Keratinocyte (primary cell): ENCODE results near the gene ODF4. TPM values are rescaled to one million over a fixed set of nuclear protein-coding genes. Genes with fewer than 3 reads are reported as not detected.
"Not testable (repeated sequence)": the region's sequence is repeated elsewhere in the genome, so short reads cannot be mapped to it uniquely, and the experiment has no call there.

Source experiments
- DNase-seq: peaks from one replicate; pipeline ENCODE4 v3.0.0-alpha.2; 2011; ENCODE audit warnings: low read depth, missing footprints, low spot score
- FAIRE-seq: peaks from 2 replicates; lab custom pipeline; 2011; peaks lifted over from hg19 to GRCh38; lab: Jason Lieb, UNC
- H2AFZ ChIP-seq: 2 replicates; pipeline ENCODE4 v1.6.0; 2012; ENCODE audit warnings: low read length, control low read depth, inconsistent platforms; ENCODE audit not compliant: control insufficient read depth
- H3K27ac ChIP-seq: 2 replicates; pipeline ENCODE4 v1.5.1; 2011; ENCODE audit warnings: low read length; ENCODE audit not compliant: control insufficient read depth, insufficient read depth
- H3K27me3 ChIP-seq: 3 replicates; pipeline ENCODE4 v1.6.0; 2011; ENCODE audit warnings: low read length; ENCODE audit not compliant: control insufficient read depth, insufficient read depth; ENCODE audit errors: extremely low read depth
- H3K36me3 ChIP-seq, 2 experiments: 2 replicates in 1 of 2; 3 replicates in 1 of 2; pipeline ENCODE4 v1.5.1; 2011; ENCODE audit warnings: low read length in 2 of 2, mild to moderate bottlenecking in 1 of 2; ENCODE audit not compliant: control insufficient read depth in 2 of 2, insufficient read depth in 2 of 2; ENCODE audit errors: extremely low read depth in 1 of 2
- H3K4me1 ChIP-seq: 3 replicates; pipeline ENCODE4 v1.5.1; 2011; ENCODE audit warnings: low read length; ENCODE audit not compliant: control insufficient read depth, insufficient read depth; ENCODE audit errors: extremely low read depth
- H3K4me2 ChIP-seq: 3 replicates; pipeline ENCODE4 v1.6.0; 2011; ENCODE audit warnings: low read depth, low read length; ENCODE audit not compliant: control insufficient read depth, insufficient read depth; ENCODE audit errors: extremely low read depth
- H3K4me3 ChIP-seq, 3 experiments: fragments of 200-600 bp in 1 of 3; sonication (generic) in 1 of 3; 2 replicates in 2 of 3; 3 replicates in 1 of 3; pipeline ENCODE4 v1.5.1; 2011 to 2016; ENCODE audit warnings: low read length in 3 of 3, mild to moderate bottlenecking in 3 of 3, control low read depth in 2 of 3, inconsistent platforms in 1 of 3, low read depth in 1 of 3, mixed read lengths in 1 of 3, mixed run types in 1 of 3, moderate library complexity in 1 of 3; ENCODE audit not compliant: control insufficient read depth in 2 of 3, insufficient read depth in 2 of 3; ENCODE audit errors: extremely low read depth in 1 of 3
- H3K79me2 ChIP-seq: 2 replicates; pipeline ENCODE4 v1.6.0; 2012; ENCODE audit warnings: low read length; ENCODE audit not compliant: control insufficient read depth, insufficient read depth
- H3K9ac ChIP-seq: 3 replicates; pipeline ENCODE4 v1.6.0; 2011; ENCODE audit warnings: low read length; ENCODE audit not compliant: control insufficient read depth, insufficient read depth; ENCODE audit errors: extremely low read depth
- H3K9me1 ChIP-seq: 3 replicates; pipeline ENCODE4 v1.6.0; 2011; ENCODE audit warnings: low read length; ENCODE audit not compliant: control insufficient read depth, insufficient read depth; ENCODE audit errors: extremely low read depth
- H3K9me3 ChIP-seq: 2 replicates; pipeline ENCODE4 v1.5.1; 2012; ENCODE audit warnings: low read depth, low read length; ENCODE audit not compliant: control insufficient read depth
- H4K20me1 ChIP-seq: 3 replicates; pipeline ENCODE4 v1.6.0; 2011; ENCODE audit warnings: low read length; ENCODE audit not compliant: control insufficient read depth, insufficient read depth; ENCODE audit errors: extremely low read depth
- CTCF ChIP-seq, 3 experiments: IDR thresholded peaks in 1 of 3; conservative IDR thresholded peaks in 1 of 3; optimal IDR thresholded peaks in 1 of 3; 2 replicates in 2 of 3; 3 replicates in 1 of 3; pipeline versions ENCODE3 to v1.5.1; 2011; ENCODE audit warnings: low read length in 3 of 3, mild to moderate bottlenecking in 3 of 3, moderate library complexity in 2 of 3, control low read depth in 1 of 3, inconsistent platforms in 1 of 3; ENCODE audit not compliant: insufficient read depth in 2 of 3; ENCODE audit errors: extremely low read depth in 1 of 3
- EZH2 ChIP-seq: IDR thresholded peaks from one replicate; pipeline ENCODE4 v1.6.1; 2012; ENCODE audit warnings: inconsistent platforms, mild to moderate bottlenecking, low read length, moderate library complexity
- dilution Hi-C: fragments of 300-500 bp; cut with MboI; formaldehyde crosslinking; loops from one replicate; pipeline ENCODE4 v1.7.0; 2020; ENCODE audit warnings: low sequenced_read_pairs; ENCODE audit not compliant: extremely low pct_ligation_motif_present
- polyA plus RNA-seq, 5 experiments: library from polyadenylated mRNA; depleted of rRNA in 3 of 5; stranded (reverse) in 3 of 5; stranded (forward) in 1 of 5; unstranded in 1 of 5; fragments of >200 nt; gene quantifications; 1 replicate in 1 of 5; 2 replicates in 3 of 5; 3 replicates in 1 of 5; pipeline versions ENCODE4 v1.2.1 to v1.2.3, GENCODE V29; 2011 to 2012; ENCODE audit warnings: missing spikeins in 2 of 5, low read depth in 1 of 5, low replicate concordance in 1 of 5
- small RNA-seq, 3 experiments: library from RNA; depleted of rRNA; stranded (forward); fragments of <200 nt; gene quantifications; one replicate each; pipeline ENCODE3, GENCODE V24; 2012; ENCODE audit warnings: low read depth in 3 of 3, low replicate concordance in 1 of 3; ENCODE audit not compliant: insufficient read length in 3 of 3

The ODF4 gene
- polyA plus RNA-seq, 1 donor (not counting 4 experiments of a cell fraction or from before 2014, with no cell fraction given) = not detected

- TF ChIP-seq EZH2 = no peak
- TF ChIP-seq CTCF (optimal IDR thresholded peaks at IDR 0.05 in 1 of 3, IDR thresholded peaks at IDR 0.05 in 1 of 3, conservative IDR thresholded peaks at IDR 0.05 in 1 of 3; ENCODE audit: extremely low read depth in 1 of 3, insufficient read depth in 2 of 3, low read length in 3 of 3) = no peak
- dilution Hi-C loops = no loop called here
These were observed 54.0 kb downstream of the ODF4 start for GRCh38 chr17:8393470-8394231.

GRCh38 chr17:8394497-8394896 is 54.9 kb downstream of the ODF4 start:
- DNase-seq, H3K9ac ChIP-seq, H3K27me3 ChIP-seq, H3K4me3 ChIP-seq, H3K9me1 ChIP-seq, H3K36me3 ChIP-seq, H3K4me2 ChIP-seq, H3K9me3 ChIP-seq, H3K27ac ChIP-seq, H3K79me2 ChIP-seq, H4K20me1 ChIP-seq, H2AFZ ChIP-seq, dilution Hi-C loops: not testable (repeated sequence)
- H3K4me1 ChIP-seq = peaks cover 27% of the 10 kb centered on the region
- FAIRE-seq = peak; percentile 20

More at GRCh38 chr17:8393470-8394231, 54.0 kb downstream of the ODF4 start:
- peak overlapping the region; percentile 52 for H3K9ac ChIP-seq
- H3K4me2 ChIP-seq = peak overlapping the region; percentile 18
- no peaks in the 10 kb centered on the region for H3K9me1 ChIP-seq
- H3K9me3 ChIP-seq = no peaks in the 10 kb centered on the region
- FAIRE-seq (peak; percentile 99), DNase-seq (no peak)
- peak overlapping the region in 1 of 3 experiments; percentile 5 for H3K4me3 ChIP-seq
- H3K4me1 ChIP-seq = peaks cover 27% of the 10 kb centered on the region
- H2AFZ ChIP-seq = peak overlapping the region; percentile 54
- no peaks in the 10 kb centered on the region for H3K36me3 ChIP-seq
- H3K79me2 ChIP-seq = no peaks in the 10 kb centered on the region
- peaks cover 7% of the 10 kb centered on the region for H3K27me3 ChIP-seq
- peak overlapping the region; percentile 80 for H3K27ac ChIP-seq
- H4K20me1 ChIP-seq = no peaks in the 10 kb centered on the region

Small RNA genes within 50 kb of the gene (small RNA-seq; reads per million reads assigned to genes)
- 0 reads per million in 3 experiments for gene RF00265

Other genes with a start within 250 kb of the ODF4 start
- gene ALOXE3, start 221.3 kb upstream of the ODF4 start, polyA plus RNA-seq = 2.0 to 4.6 TPM (median 2.7 TPM) in 3 replicates
- gene HES7, start 215.7 kb upstream of the ODF4 start, polyA plus RNA-seq = 0.05 to 0.33 TPM (median 0.16 TPM) in 3 replicates
- gene PER1, start 187.4 kb upstream of the ODF4 start, polyA plus RNA-seq = 14.4 to 15.2 TPM (median 15.1 TPM) in 3 replicates
- gene VAMP2, start 176.9 kb upstream of the ODF4 start, polyA plus RNA-seq = 8.1 to 10.4 TPM (median 9.8 TPM) in 3 replicates
- gene TMEM107, start 163.5 kb upstream of the ODF4 start, polyA plus RNA-seq = 16.2 to 21.8 TPM (median 19.0 TPM) in 3 replicates
- 4.2 to 6.3 TPM (median 5.5 TPM) in 3 replicates for gene BORCS6, start 149.7 kb upstream of the ODF4 start, polyA plus RNA-seq
- gene AURKB, start 129.3 kb upstream of the ODF4 start, polyA plus RNA-seq = 1.4 to 28.2 TPM (median 12.6 TPM) in 3 replicates
- gene CTC1, start 91.8 kb upstream of the ODF4 start, polyA plus RNA-seq = 7.4 to 17.7 TPM (median 12.1 TPM) in 3 replicates
- gene PFAS, start 90.6 kb upstream of the ODF4 start, polyA plus RNA-seq = 10.3 to 14.1 TPM (median 13.5 TPM) in 3 replicates
- gene RANGRF, start 51.2 kb upstream of the ODF4 start, polyA plus RNA-seq = 21.3 to 28.7 TPM (median 24.4 TPM) in 3 replicates
- gene SLC25A35, start 44.4 kb upstream of the ODF4 start, polyA plus RNA-seq = 0.71 to 1.3 TPM (median 1.1 TPM) in 3 replicates
- gene ARHGEF15, start 29.6 kb upstream of the ODF4 start, polyA plus RNA-seq = not detected in 3 replicates
- gene RPL26, start 43.4 kb downstream of the ODF4 start, polyA plus RNA-seq = 4,206 to 5,909 TPM (median 4,505 TPM) in 3 replicates
- gene RNF222, start 58.0 kb downstream of the ODF4 start, polyA plus RNA-seq = 0.18 to 0.46 TPM (median 0.23 TPM) in 3 replicates
- gene NDEL1, start 96.0 kb downstream of the ODF4 start, polyA plus RNA-seq = 65.4 to 77.4 TPM (median 76.8 TPM) in 3 replicates